ELF-1 (cell line): ENCODE data around the gene STK24.
"Not testable (repeated sequence)": the region's sequence is repeated elsewhere in the genome, so short reads cannot be mapped to it uniquely, and the experiment has no call there.

Source experiments
- DNase-seq: peaks from one replicate; pipeline ENCODE4 v3.0.0-alpha.2; 2016; ENCODE audit warnings: low read depth, low spot score

Gene STK24

GRCh38 chr13:98576963-98577835 is at the start of gene STK24:
STK24 (minus strand) TSS chr13:98577107; CDS start chr13:98576786, 321 bp downstream.
- DNase-seq, result peak; percentile 69

- no peak for DNase-seq
Measured at GRCh38 chr13:98626298-98626935, 49.5 kb upstream of the STK24 start.

- not testable (repeated sequence) for DNase-seq
Measured at GRCh38 chr13:98624589-98624988, 47.7 kb upstream of the STK24 start.

DNA sequence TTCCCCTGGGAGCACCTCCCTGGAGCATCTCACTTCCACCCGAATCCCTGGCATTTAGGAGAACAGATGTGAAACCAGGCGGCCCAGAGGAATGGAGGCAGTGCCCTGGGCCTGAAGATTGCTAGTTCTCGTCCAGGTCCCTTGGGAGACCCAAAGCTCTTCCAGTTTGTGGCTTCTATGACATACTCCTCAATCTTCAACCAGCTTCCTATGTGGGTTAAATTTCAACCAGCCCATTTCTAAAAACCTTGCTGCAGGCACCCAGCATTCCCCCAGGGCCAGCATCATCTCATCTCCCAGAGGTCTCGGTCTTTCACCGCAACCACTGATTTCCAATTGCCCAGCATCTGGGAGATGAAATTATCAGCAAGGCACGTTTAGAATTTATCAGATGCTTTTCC is 46.0 kb upstream of the STK24 start:
- DNase-seq, result no peak

DNA sequence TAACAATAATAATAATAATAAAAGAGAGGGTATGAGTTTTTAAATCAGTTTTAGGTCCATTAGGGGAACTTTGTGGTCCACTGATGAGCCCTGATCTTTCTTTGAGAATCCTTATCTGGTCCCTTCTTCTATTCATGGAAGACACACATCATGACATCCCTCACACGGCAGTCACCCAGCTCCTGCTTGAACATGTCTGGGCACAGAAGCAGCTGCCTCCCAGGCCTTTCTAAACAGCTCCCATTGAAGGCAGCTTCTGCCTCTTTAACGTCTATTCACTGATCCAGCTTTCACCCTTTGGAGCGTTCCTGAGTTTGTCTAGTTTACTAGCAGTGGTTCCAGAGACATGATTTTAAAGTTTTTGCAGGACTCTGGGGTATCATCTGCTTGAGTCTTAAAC is 42.6 kb upstream of the STK24 start:
- no peak for DNase-seq

- DNase-seq, result not testable (repeated sequence)
Measured at GRCh38 chr13:98615595-98615994, 38.7 kb upstream of the STK24 start.

GRCh38 chr13:98613591-98613990 is 36.7 kb upstream of the STK24 start:
- DNase-seq, result no peak

- DNase-seq, result no peak
Measured at GRCh38 chr13:98609756-98610155, 32.8 kb upstream of the STK24 start.

DNA sequence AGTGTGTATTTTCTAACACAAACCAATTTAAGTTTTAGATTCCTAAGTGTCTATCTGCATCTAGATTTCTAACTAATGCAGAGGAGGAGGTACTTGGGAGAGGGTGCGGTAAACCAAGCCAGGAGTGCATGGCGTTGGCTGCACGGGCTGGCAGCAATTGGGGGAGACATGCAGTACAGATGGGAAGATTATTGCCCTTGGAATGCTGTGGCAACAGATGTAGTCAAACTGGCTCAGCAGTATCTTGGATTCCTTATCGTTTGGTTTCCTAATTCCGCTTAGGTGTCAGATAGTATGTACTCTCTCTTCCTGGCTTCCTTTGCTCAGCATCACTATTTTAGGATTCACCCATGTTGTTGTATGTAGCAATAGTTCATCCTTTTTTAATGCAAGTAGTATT is 29.4 kb upstream of the STK24 start:
- DNase-seq, result peak; percentile 52

DNA sequence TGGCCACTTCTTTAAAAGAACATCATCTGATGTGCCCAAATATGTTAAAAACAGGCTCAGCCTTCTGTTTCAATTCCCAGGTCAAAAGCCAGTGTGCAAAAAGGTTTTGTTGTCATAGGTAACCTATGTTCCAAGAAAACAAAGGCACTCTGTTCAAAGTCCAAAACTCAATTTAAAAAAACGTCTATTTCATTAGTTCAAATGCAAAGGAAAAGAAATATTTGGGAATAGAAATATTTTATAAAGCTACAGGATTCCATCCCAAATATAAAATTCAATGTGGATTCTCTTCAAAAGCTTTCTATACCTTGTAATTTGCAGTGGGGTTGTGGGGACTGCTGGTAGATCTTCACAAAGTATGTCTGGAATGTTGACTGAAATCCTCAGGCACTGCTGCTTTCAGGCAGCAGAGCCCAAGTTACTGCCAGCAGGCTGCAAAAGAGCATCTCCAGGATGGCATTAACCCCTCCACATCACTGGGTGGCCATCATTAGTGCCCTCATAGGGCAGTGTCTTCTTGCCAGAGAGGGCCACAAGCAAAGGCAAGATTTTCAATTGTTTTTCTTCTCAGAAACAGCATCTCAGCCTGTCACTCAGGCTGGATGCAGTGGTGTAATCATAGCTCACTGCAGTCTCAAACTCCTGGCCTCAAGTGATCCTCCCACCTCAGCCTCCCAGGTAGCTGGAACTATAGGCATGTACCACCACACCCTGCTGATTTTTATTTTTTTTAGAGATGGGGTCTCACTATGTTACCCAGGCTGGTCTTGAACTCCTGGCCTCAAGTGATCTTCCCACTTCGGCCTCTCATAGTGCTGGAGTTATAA is 22.8 kb upstream of the STK24 start:
- DNase-seq, result peak; percentile 53

GRCh38 chr13:98598043-98598442 is 21.1 kb upstream of the STK24 start:
- peak; percentile 39 for DNase-seq

GRCh38 chr13:98595134-98595533 is 18.2 kb upstream of the STK24 start:
- DNase-seq, result no peak

DNA sequence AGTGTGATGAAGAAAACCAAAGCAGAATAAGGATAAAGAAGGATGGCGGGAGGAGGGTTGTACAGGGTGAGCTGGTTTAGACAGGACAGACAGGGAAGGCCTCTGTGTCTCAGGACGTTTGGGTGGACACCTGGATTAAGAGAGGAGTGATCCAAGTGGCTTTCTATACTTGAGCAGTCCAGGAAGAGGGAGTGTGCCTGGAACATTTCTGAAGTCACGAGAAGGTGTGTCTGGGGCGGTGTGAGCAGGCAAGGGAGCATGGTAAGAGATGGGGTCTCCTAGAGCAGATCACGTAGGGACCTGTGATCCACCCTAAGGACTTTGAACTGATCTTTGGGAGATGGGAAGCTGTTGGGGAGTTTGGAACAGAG is 15.4 kb upstream of the STK24 start:
- no peak for DNase-seq

DNA sequence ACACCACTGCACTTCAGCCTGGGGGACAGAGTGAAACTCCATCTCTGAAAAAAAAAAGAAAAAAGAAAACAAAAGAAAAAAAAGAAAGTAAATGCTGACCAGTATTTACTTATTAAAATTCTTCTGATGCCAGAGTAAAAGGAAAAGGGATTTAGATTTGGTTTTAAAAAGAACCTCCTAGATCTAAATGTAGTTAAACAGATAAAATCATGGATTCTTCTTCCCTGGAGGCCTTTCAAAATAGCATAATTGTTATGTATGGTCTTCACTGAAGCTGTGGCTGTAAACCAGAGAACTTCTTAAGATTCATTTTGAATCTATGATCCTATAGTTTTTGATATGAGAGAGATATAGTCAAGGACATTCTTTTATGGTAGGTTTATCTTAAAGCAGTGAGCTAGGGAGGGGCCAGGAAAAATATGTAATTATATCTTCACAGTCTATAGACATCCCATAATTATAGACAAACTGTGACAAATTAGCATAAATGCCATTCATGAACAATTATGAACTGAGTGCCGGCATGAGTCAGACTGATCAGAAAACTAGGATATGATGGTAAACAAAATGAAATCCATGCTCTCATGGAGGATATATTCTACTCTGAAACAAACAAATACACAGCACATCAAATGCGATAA is 14.9 kb upstream of the STK24 start:
- no peak for DNase-seq

DNA sequence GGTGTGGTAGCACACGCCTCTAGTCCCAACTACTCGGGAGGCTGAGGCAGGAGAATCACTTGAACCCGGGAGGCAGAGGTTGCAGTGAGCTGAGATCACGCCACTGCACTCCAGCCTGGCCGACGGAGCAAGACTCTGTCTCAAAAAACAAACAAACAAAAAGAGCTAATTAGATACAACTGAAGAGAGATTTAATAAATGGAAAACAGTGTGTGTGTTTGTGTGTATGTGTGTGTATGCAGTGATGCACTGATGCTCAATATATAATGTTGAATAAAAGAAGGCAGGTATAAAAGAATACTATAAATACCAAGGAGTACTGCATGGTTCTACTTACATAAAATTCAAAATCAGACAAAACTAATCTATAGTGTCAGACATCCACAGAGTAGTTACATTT is 13.6 kb upstream of the STK24 start:
- DNase-seq, result not testable (repeated sequence)

DNA sequence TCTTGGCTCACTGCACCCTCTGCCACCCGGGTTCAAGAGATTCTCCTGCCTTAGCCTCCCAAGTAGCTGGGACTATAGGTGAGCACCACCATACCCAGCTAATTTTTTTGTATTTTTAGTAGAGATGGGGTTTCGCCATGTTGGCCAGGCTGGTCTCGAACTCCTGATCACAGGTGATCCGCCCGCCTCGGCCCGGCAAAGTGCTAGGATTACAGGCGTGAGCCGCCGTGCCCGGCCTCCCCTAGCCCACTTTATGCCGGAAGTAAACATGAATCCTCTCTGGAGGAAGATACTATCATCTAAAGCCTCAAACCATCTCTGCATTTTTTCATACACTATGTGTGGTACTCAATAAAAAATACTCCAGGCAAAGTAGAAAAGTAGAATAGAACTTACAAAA is 12.6 kb upstream of the STK24 start:
- not testable (repeated sequence) for DNase-seq

DNA sequence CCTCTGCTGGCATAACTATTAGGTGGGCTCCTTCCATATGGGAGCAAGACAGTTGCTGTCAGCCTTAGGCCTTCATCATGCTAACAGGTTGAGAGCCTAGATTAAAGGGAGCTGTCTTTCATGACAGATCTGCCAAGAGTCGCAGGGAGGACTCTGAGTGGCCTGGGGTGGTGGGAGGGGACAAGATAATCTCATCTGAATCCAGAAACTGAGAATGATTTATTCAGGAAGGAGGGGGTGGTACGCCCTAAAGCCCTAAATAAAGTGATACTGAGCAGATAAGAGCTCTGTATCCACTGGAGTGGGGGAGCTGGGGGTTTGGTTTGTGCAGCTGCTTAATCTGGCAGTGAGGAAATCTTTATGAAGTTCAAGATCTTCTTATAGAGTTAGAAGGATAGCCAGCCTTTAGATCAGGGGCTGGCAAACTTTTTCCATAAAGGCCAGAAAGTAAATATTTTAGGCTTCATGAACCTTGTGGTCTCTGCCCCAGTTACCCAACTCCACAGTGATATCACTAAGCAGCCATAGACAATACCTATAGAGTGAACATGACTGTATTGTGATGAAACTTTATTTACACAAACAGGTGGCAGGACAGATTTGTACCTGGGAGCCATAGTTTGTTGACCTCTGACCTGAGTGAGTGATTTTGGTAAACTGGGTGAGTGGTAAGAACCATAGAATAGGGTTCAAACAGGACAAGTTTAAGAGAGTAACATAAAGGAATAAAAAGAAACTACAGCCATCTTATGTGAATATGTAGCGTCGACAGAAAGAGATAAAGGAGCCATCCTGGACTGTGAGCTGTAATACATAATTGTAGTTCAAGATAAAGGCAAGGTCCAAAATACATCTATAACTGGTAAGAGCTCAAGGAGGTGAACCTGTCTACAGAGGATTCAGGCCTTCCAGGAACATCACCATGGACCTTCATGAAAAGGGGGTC is 9.8 kb upstream of the STK24 start:
- DNase-seq, result no peak

DNA sequence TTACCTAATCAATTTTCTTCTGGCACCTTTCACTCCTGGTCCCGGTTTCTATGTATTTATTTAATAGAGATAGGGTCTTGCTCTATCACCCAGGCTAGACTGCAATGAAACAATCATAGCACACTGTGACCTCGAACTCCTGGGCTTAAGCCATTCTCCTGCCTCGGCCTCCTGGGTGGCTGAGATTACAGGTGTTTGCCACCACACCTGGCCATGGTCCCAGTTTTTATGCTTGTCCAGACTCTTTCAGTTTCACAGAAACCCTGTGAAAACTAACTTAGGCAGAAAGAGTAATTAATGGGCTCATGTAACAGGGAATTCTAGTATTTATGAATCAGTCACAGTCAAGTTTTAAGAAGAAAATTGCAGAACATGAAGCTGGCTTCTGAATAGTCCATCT is 9.0 kb upstream of the STK24 start:
- no peak for DNase-seq

- DNase-seq, result no peak
Measured at GRCh38 chr13:98585398-98585754, 8.5 kb upstream of the STK24 start.

GRCh38 chr13:98584668-98585397 is 7.9 kb upstream of the STK24 start:
- no peak for DNase-seq
